Measurements from ENCODE around the gene SGCA.

SGCA gene

DNA sequence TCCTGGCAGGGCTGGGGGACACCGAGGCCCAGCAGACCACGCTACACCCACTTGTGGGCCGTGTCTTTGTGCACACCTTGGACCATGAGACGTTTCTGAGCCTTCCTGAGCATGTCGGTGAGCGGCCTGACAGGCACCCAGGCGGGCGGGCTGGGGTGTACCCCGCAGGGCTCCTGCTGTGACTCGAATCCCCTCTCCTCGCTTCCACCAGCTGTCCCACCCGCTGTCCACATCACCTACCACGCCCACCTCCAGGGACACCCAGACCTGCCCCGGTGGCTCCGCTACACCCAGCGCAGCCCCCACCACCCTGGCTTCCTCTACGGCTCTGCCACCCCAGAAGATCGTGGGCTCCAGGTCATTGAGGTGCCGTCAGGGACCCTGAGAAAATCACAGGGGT, 1.6 kb downstream of the SGCA start:
- DNase-seq (ENCODE audit: low spot score) = no peak

DNA sequence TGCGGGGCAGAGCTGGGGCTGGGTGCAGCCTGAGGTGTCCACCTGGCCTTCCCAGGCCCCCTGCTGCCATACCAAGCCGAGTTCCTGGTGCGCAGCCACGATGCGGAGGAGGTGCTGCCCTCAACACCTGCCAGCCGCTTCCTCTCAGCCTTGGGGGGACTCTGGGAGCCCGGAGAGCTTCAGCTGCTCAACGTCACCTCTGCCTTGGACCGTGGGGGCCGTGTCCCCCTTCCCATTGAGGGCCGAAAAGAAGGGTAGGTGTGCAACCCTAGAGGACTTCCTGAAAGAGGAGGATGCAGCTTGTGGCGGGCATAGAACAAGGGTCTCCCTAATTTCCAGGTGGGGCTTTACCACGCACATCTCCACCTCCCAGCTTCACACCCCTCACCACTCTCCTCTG, 2.5 kb downstream of the SGCA start:
- DNase-seq (ENCODE audit: low spot score) = no peak

DNA sequence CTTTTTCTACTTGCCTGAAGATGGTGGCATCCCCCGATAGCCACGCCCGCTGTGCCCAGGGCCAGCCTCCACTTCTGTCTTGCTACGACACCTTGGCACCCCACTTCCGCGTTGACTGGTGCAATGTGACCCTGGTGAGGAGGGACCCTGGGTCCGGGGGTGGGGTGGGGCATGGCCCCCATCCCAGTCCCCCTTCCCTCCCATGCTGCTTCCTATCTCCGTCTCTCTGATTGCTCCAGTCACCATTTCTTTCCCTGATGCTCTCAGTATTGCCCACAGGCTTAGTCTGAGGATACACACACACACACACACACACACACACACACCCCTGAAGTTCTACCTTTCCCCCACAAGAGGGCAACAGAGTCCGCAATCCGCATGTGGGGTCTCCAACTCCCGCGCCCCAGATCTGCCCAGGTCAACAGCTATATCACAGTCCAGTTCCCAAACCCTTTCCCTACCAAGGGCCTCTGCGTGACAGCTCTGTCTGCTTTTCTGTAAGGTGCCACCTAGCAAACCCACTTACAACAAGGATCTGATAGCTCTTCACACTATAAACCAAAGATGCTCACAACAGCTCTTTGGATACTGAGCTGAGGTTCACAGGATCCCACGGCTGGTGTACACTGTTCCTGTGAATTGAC, 3.4 kb downstream of the SGCA start:
- DNase-seq (ENCODE audit: low spot score) = no peak

DNA sequence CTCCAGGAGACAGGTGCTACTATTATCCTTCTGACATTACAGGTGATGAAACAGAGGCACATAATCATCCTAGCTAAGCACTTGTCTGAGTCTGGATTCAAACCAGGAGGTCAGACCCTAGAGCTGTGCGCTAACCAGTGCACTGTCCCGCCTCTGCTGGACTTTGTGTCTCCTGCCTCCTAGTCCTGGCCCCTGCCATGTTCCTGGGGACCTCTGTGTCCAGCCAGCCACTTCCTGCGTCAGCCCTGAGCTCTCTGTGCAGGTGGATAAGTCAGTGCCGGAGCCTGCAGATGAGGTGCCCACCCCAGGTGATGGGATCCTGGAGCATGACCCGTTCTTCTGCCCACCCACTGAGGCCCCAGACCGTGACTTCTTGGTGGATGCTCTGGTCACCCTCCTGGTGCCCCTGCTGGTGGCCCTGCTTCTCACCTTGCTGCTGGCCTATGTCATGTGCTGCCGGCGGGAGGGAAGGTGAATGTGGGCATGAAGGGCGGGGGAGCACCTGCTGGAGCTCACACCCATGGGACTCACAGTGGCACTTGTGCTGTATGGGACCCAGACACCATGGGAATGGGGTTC, 4.2 kb downstream of the SGCA start:
- DNase-seq (ENCODE audit: low spot score) = no peak

DNA sequence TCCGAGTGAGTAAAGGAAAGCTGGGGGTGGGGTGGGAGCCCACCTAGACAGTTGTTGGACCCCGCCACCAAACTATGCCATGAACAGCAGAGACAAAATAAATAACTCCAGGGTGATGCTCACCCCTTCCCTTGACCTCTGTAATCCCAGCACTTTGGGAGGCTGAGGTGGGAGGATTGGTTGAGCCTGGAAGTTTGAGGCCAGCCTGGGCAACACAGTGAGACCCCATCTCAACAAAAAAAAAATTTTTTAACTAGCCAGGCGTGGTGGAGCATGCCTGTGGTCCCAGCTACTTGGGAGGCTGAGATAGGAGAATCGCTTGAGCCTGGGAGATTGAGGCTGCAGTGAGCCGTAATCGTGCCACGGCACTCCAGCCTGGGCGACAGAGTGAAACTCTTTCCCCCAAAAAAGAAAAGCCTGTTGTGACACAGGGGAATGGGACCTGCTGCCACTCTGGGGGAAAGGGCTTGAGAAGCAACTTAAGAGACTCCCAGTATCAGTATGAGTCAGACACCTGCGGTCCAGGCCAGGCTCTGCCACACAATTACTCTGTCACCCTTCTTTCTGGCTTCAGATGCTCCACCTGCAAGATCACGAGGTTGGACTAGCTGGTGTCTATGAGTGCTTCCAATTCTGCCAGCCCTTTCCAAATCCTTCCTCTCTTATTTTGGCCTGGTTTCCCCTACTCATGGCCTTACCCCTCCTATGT, 5.0 kb downstream of the SGCA start:
- DNase-seq (ENCODE audit: low spot score) = no peak

DNA sequence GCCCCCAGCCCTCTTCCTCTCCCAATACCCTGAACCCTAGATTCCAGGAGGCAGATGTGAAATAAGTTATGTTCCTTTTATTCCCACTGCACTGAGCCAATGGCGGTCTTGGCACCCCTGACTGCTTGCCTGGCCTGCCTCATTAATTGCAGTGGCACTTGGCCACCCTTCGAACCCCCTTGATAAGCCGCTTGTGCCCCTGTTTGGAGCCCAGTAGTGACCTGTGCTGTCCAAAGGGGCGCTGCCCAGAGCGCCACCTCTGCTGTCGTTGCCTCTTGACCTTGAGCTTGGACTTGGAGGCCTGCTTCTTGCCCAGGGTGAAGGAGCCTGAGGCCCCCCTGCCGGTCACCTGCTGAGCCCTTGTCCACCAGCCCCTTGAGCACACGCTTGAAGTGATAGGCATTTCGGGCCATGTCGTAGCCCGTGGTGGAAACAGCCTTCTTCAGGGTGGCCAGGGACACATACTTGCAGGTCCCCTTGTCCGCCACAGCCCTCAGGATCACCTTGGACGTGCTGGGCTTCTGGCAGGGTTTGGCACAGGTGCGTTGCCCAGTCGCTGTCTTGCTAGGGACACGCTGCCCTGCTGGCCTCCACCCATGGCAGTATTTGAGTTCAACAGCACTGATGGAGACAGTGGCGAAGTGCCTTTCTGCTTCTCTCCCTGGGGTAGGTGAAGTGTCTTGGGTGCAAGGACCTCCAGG, 5.7 kb downstream of the SGCA start:
- DNase-seq (ENCODE audit: low spot score) = no peak

DNA sequence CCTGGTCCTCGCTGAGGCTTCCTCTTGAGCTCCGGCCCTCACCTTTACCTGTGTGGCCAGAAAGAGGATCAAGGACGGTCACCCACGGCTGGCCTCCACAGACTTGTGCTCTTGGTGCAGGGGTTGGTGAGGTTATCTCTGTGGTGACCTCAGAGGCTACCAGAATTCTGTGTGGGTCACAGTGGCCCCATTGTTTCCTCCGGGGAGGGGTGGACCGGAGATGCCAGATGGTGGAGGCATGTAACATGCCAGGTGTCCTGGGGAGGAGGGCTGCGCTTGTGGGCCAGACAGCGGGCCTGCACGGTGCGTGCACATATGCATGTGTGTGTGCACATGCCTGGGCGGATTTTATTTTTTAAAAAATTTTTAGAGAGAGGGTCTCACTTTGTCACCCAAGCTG, 6.3 kb downstream of the SGCA start:
- DNase-seq (ENCODE audit: low spot score) = no peak

DNA sequence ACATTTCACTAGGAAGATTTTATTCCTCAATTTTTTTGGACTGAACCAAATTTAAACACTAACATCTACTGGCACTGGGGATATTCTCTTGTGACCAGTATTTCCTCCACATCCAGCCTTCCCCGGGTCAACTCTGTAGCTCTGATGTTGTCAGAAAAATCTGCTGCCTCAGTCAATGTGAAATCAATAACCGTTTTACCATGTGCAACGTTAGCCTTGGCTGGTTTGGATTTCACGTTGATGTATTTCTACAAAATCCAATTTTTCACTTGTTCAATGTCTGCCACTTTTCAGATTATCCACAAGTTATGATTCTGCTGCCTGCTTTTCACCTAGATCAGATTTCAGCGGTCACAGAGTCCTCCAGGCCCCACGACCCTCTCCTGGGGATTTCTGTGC, 7.1 kb downstream of the SGCA start:
- no peak for DNase-seq (ENCODE audit: low spot score)

DNA sequence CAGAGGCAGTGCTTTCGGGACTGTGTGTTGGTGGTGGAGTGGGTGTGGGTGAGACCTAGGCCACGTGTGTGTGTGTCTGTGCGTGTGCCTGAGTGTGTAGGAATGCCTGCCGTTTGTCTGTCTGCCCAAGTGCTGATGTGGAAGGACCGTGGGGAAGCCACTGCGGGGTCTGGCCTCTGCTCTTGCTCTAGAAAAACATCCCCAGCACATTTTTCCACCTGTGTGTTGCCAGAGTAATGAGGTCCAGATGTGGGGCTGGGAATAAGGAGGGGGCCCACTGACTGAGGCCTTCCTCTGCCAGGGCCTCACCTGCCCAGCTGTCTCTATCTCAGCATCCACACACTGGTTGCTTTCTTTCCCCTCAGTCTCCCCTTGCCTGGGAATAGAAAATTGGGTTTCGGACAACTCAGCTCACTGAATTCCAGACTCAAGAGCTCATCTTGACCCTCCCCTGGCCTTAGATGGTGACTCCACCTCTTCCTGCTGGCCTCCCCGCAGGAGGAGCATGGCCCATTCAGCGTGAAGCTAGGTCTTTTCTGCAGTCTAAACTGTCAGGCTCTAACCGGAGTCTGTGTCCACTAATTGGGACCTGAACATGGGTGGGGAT, 7.6 kb downstream of the SGCA start:
- no peak for DNase-seq (ENCODE audit: low spot score)

DNA sequence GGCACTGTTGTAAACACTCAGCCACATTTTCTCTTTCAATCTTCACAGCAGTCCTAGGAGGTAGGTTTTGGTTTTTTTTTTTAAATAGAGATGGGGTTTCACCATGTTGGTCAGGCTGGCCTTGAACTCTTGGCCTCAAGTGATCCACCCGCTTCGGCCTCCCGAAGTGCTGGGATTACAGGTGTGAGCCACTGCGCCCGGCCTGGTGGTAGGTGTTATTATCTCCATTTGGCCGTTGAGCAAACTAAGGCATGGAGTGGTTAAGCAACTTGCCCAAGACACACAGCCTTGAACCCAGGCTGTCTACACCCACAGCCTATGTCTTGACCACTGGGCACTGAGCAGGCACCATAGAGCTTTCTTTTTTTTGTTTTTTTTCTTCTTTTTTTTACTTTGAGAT, 8.6 kb downstream of the SGCA start:
- no peak for DNase-seq (ENCODE audit: low spot score)

DNA sequence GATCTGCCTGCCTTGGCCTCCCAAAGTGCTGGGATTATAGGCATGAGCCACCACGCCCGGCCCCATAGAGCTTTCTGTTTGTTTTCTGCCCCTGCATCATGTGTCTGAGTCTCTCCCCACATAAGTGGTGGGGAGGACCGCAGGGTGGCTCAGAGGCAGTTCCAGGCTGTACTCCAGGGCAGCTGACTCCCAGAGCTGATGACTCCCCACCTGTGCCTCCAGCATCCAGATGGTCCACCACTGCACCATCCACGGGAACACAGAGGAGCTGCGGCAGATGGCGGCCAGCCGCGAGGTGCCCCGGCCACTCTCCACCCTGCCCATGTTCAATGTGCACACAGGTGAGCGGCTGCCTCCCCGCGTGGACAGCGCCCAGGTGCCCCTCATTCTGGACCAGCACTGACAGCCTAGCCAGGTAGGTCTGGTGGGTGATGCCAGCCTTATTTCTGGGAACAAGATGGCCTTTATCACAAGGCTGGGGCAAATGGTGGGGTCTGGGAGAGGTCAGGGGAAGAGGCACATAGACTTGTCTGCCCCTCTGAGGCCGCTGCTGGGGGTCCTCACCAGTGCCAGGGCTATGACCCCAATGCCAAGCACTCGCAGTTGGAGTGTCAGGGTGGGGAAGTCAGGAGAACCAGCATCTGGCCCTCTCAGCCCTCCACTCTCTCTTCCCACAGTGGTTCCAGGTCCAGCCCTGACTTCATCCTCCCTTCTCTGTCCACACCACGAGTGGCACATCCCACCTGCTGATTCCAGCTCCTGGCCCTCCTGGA, 9.4 kb downstream of the SGCA start:
- no peak for DNase-seq (ENCODE audit: low spot score)

DNA sequence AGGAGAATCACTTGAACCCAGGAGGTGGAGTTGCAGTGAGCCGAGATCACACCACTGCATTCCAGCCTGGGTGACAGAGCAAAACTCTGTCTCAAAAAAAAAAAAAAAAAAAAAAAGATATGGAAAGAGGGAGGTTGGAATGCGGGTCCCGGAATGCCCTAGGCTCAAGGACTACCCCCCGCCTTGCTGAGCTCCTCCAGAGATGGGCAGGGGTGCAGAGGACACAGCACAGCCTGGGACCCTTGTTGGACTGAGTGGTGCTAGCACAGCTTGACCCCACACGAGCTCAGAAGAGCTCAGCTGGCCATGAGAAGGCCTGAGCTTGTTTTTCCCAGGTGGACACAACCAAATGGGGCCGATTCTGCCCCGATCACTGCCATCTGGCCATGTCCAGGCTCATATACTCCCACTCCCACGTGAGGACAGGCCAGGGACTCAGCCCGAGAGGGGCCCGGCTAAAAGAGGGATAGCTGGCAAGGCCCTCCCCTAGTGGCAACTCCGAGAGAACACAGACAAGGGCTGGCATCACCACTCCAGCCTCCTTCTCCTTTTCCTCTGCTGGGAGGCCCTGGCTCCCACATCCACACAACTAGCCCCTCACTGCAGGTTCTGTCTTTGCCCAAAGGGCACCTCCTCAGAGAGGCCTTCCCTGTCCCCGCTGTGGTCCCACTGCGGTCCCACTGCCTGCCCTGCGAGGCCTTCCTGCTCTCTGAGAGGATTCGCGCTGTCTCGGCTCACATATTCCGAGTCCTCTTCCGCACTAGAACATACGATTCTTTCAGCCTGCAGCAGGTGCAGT, 11.0 kb downstream of the SGCA start:
- DNase-seq (ENCODE audit: low spot score) = no peak

DNA sequence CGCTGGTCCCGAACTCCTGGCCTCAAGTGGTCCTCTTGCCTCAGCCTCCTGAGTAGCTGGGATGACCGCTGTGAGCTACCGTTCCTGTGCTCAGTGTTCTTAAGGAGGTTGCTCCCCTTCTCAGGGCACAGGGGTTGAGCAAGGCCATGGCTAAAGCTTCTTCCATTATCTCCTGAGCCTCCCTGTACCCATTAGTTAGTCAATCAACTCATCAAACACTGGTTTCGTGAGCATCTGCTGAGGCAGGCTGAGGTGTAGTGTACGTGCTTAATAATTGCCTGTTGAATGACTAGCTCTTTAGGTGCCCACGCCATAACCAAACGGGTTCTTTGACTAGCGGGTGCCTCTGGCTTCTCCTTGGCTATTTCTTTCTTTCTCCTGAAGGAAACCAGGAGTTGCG, 11.7 kb downstream of the SGCA start:
- no peak for DNase-seq (ENCODE audit: low spot score)

DNA sequence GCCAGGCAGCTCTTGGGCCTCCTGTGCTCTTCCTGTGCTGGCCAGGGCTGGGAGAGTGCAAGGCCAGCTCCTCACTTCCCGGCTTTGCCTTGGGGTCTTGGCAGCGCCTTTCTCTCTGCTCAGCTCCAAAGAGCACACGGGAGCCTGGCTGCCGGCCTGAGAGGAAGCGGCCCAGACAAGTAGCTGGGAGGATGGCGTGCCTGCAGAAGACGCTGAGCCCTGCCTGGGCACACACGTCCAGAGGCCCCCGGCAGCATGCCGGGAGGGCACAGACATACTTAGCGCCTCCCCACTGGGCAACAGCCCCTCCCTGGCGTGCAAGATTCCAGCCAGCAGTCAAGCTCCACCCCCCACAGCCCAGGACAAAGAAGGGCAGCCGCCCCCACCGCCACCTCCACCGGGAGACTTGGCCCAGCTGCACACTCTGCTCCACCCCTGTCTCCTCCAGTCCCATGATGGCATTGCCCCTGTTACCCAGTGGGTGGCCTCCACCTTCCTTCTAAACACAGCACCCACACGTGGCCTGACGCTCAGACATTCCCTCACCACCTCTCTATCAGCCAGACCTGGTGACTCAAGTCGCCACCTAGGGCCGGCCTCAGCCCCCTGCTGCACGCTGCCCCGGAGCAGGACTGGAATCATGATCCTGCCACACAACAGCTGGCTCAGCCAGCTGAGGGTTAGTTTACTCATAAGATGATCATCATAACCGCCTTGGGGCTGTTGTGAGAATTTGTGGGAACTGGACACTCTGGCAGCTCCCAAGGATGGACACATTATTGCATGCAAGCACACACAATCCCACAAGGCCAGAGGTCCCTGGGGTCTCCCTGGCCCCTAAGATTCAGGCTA, 12.4 kb downstream of the SGCA start:
- DNase-seq (ENCODE audit: low spot score) = no peak

DNA sequence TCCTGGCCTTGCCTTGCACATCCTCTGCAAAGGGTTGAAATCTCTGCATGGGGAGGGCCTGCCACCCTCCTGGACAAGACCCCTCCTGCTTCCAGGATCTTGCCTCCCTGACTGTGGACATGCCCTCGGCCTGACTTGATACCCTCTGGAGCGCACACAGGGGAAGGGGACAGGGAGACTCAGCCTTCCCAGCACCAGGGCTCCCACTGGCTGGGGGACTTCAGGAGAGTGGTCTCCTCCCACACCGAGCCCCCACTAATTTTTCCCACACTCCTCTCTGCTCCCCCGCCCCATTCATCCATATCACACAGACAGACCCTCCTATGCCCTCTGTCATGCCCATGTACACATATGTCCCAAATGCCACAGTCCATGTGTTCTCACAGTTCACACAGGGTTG, 14.3 kb downstream of the SGCA start:
- DNase-seq (ENCODE audit: low spot score) = no peak

DNA sequence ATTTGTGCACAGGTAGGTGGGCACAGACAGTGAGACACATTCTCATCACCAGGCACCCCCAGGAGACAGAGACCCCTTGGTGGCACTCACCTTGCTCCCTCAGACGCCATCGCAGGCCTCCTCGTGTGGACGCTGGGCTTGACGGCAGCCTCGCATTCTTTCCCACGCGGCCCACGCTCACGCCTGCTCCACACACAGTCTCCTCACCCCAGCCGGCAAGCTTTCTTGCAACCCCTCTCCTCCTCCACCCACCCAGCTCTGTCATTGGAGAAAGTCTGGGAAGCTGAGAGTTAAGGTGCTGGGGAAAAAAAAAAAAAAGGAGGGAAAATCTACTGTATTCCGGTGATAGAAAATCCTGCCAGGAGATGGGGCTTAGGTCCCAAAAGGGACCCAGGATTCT, 14.8 kb downstream of the SGCA start:
- DNase-seq (ENCODE audit: low spot score) = no peak

DNA sequence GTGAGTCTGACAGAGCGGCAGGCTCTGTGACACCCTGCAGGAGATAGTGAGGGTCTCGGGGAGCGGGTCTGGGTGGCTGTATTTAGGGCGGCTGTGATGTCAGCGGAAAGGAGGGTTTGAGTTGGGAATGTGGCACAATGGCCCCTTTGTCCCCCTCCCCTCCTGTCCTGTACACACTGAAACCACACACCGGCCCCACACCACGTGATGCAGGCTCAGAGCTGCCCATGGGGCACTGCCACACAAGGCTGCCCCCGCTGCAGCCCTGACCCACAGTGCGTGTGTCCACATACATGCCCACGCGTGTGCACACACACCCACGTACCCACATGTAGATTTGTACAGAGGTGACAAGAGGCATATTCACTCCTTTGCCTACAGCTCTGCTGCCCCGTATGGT, 15.3 kb downstream of the SGCA start:
- DNase-seq (ENCODE audit: low spot score) = peak; percentile 57

DNA sequence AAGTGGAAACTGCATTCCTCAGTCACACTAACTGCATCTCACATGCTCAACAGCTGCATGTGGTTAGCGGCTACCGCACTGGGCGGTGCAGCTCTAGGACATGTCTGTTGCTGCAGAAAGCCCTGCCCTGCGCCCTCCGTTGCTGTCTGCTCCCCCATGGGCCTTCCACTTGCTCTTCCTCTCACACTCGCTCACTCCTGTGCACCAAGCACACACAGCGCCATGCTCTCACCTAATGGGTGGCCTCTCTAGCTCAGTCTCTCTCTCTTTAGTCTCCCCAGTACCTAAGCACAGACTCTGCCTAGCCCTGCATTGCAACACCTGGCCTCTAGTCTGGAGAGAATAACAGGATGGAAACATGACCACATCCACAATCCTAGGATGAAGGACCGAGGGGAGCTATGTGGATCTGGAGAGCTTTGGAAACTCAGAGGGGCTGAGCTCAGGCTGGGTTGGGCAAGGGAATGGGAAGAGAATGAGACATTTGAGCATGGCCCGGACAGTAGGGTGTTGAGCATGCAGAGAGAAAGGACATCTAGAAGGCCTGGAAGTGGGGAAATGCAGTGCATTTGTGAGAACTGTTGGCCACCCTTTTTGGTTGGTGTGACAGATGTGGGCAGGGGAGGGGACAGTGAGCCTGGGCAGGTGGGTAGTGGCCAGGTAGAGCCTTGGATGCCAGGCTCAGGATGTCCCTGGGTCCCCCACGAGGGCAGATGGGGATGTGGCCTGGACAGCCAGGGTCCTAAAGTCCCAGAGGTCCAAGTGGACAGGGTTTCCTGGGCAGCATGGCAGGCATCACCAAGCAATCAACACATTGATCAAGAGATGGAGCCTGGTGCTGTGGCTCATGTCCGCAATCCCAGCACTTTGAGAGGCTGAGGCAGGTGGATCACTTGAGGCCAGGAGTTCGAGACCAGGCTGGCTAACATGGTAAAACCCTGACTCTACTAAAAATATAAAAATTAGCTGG, 16.1 kb downstream of the SGCA start:
- DNase-seq (ENCODE audit: low spot score) = no peak

All from pons (tissue), 1 donor.